SU-DHL-6 (cell line): ENCODE data around the gene SYPL1.
"Not testable (repeated sequence)": the region's sequence is repeated elsewhere in the genome, so short reads cannot be mapped to it uniquely, and the experiment has no call there.

Experiments
- EZH2phosphoT487 ChIP-seq: fragments of 200-600 bp; sonication (generic), shearing (Covaris generic); conservative IDR thresholded peaks from 2 replicates; pipeline ENCODE4 v1.6.1; 2018; ENCODE audit warnings: mild to moderate bottlenecking, antibody characterized with exemption, low read length, moderate library complexity, mixed read lengths
- TF ChIP-seq, protein P1 (sequence below): fragments of 200-600 bp; sonication (generic); IDR thresholded peaks from one replicate; pipeline ENCODE4 v1.5.1; 2017; ENCODE audit warnings: antibody characterized with exemption, mild to moderate bottlenecking, low read length, moderate library complexity; ENCODE audit not compliant: insufficient read depth, poor library complexity, severe bottlenecking

DNA sequence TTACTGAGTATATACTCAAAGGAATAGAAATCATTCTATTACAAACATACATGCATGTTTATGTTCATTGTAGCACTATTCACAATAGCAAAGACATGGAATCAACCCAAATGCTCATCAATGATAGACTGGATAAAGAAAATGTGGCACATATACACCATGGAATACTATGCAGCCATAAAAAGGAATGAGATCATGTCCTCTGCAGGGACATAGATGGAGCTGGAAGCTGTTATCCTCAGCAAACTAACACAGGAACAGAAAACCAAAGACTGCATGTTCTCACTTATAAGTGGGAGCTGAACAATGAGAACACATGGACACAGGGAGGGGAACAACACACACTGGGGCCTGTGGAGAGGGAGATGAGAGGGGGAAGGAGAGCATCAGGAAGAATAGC lies 26.1 kb upstream of the SYPL1 start:
- TF ChIP-seq, protein P1, sequence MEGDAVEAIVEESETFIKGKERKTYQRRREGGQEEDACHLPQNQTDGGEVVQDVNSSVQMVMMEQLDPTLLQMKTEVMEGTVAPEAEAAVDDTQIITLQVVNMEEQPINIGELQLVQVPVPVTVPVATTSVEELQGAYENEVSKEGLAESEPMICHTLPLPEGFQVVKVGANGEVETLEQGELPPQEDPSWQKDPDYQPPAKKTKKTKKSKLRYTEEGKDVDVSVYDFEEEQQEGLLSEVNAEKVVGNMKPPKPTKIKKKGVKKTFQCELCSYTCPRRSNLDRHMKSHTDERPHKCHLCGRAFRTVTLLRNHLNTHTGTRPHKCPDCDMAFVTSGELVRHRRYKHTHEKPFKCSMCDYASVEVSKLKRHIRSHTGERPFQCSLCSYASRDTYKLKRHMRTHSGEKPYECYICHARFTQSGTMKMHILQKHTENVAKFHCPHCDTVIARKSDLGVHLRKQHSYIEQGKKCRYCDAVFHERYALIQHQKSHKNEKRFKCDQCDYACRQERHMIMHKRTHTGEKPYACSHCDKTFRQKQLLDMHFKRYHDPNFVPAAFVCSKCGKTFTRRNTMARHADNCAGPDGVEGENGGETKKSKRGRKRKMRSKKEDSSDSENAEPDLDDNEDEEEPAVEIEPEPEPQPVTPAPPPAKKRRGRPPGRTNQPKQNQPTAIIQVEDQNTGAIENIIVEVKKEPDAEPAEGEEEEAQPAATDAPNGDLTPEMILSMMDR = not testable (repeated sequence)
- not testable (repeated sequence) for TF ChIP-seq EZH2phosphoT487
